T-helper 17 cell (primary cell): ENCODE data around the gene GFOD2. TPM values are rescaled to one million over a fixed set of nuclear protein-coding genes. Genes with fewer than 3 reads are reported as not detected.

Experiments used
- ATAC-seq: fragments of 150-1000 bp; cut with Tn5 transposase; 2 replicates; pipeline ENCODE4 v1.10.0; 2021; ENCODE audit warnings: mild to moderate bottlenecking, moderate library complexity
- DNase-seq, 3 donors: peaks; one replicate each; pipeline versions ENCODE4 v3.0.0 to v3.0.0-alpha.2; 2020 to 2021
- H3K9me3 ChIP-seq: one replicate; pipeline ENCODE4 v1.7.0; 2013; ENCODE audit warnings: low read length, mild to moderate bottlenecking; ENCODE audit not compliant: control insufficient read depth, poor library complexity, severe bottlenecking
- H3K27ac Mint-ChIP-seq: one replicate; pipeline ENCODE4 v1.8.0; 2022; ENCODE audit warnings: mild to moderate bottlenecking, moderate library complexity, mixed read lengths
- H3K27me3 Mint-ChIP-seq: one replicate; pipeline ENCODE4 v1.8.0; 2022; ENCODE audit warnings: mixed read lengths
- H3K36me3 Mint-ChIP-seq: one replicate; pipeline ENCODE4 v1.8.0; 2022; ENCODE audit warnings: low read depth, mixed read lengths
- H3K4me1 Mint-ChIP-seq: one replicate; pipeline ENCODE4 v1.8.0; 2022; ENCODE audit warnings: mild to moderate bottlenecking, mixed read lengths
- H3K4me3 Mint-ChIP-seq: one replicate; pipeline ENCODE4 v1.8.0; 2022; ENCODE audit warnings: mild to moderate bottlenecking, moderate library complexity, mixed read lengths
- total RNA-seq, 4 donors: library from RNA in 2 of 4; stranded (reverse) in 2 of 4; gene quantifications; one replicate each; pipeline ENCODE4 v1.2.3 and lab custom pipeline; 2022 to 2026

Gene GFOD2
- total RNA-seq, 2 donors from 2014 or later: 11.7 to 14.7 TPM

DNA sequence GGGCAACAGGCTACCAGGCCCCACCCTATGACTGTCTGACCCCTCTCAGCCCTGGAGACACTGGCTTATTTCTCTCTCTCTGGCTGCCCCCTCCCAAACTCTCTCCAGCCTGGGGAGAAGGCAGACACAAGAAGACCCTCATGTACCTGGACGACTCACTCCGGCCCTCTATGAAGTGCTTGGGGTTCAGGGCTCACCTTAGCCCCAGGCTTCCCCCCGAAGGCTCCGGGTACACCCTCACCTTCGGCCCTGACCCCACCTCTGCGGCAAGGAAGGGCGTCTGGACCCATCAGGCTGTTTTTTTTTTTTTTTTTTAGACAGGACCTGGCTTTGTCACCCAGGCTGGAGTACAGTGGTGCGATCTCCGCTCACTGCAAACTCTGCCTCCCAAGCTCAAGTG, 75.1 kb downstream of the GFOD2 start:
- no peaks in the 10 kb centered on the region for H3K9me3 ChIP-seq
- Mint-ChIP-seq H3K4me1 (peaks cover 9% of the 10 kb centered on the region), H3K4me3 (peak overlapping the region; percentile 67), H3K36me3 (no peaks in the 10 kb centered on the region), H3K27ac (peak overlapping the region; percentile 83), H3K27me3 (no peaks in the 10 kb centered on the region)
- no peak for DNase-seq
- no peak for ATAC-seq

- H3K4me3 Mint-ChIP-seq: no peak overlapping the region
- H3K36me3 Mint-ChIP-seq: no peaks in the 10 kb centered on the region
- no peak overlapping the region for H3K27ac Mint-ChIP-seq
- no peaks in the 10 kb centered on the region for H3K27me3 Mint-ChIP-seq
- peaks cover 7% of the 10 kb centered on the region for H3K4me1 Mint-ChIP-seq
- no peaks in the 10 kb centered on the region for H3K9me3 ChIP-seq
- DNase-seq (no peak), ATAC-seq (no peak)
Observed at GRCh38 chr16:67641779-67642708, 77.1 kb downstream of the GFOD2 start.

DNA sequence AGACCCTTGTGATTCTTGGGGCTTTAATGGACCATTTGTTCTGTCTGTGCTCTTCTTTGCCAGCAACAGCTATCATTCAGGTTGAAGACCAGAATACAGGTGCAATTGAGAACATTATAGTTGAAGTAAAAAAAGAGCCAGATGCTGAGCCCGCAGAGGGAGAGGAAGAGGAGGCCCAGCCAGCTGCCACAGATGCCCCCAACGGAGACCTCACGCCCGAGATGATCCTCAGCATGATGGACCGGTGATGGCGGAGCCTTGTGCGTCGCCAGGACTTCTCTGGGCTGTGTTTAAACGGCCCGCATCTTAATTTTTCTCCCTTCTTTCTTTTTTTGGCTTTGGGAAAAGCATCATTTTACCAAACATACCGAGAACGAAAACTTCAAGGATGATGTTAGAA, 81.5 kb downstream of the GFOD2 start:
- Mint-ChIP-seq H3K4me3 (no peak overlapping the region), H3K27me3 (no peaks in the 10 kb centered on the region), H3K36me3 (no peaks in the 10 kb centered on the region), H3K27ac (no peak overlapping the region), H3K4me1 (no peaks in the 10 kb centered on the region)
- ATAC-seq: no peak
- H3K9me3 ChIP-seq: no peaks in the 10 kb centered on the region
- DNase-seq: no peak

DNA sequence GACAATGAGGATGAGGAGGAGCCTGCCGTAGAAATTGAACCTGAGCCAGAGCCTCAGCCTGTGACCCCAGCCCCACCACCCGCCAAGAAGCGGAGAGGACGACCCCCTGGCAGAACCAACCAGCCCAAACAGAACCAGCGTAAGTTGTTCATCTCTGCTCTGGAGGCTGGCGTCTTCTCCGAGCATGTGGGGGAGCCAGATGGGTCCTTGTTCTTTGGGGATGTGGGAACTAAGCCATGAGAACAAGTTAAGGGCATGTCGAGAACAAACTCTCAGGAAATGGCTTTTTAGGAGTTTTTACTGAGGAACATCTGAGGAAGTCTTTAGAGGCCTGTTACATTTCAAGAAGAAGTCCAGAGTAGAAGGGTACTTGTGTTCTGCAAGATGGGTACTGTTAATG, 82.4 kb downstream of the GFOD2 start:
- no peaks in the 10 kb centered on the region for H3K36me3 Mint-ChIP-seq
- H3K27ac Mint-ChIP-seq: no peak overlapping the region
- H3K4me3 Mint-ChIP-seq: no peak overlapping the region
- H3K27me3 Mint-ChIP-seq: no peaks in the 10 kb centered on the region
- ATAC-seq (no peak), DNase-seq (no peak)
- H3K4me1 Mint-ChIP-seq: no peaks in the 10 kb centered on the region
- no peaks in the 10 kb centered on the region for H3K9me3 ChIP-seq

DNA sequence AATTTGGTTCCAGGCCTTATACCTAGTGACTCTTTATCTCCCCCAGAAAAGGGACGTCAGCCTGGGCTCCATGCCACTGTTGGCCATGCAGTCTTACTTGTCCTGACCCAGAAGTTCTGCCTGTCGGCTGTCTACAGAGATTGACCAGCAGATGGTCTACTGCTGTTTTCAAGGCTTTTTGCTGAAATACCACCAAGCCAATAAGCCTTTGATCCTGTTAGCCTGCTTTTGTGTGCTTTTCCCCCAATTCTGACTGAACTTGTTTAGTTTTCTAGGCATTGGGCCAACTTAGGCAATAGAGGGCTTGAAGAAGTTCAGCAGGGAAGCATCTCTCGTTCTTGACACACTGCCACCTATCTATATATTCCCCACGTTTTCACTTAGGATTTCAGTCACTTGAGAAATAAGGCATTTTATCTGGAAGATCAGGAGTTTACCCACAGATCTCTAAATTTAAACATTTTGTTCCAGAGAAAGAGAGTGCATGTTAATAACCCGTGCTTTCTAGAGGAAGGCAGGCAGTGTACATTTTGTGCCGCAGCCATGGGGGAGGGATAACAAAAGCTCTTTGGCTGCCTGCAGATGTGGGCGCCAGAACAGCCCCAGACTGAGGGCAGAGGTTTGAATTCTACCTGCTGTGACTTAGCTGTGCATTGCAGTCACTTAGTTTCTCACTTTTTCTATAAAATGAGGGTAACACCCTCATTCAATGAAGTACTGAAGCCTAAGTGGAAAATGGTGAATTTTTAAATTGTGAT, 86.5 kb downstream of the GFOD2 start:
- Mint-ChIP-seq H3K4me1 (peaks cover 5% of the 10 kb centered on the region), H3K27me3 (no peaks in the 10 kb centered on the region), H3K36me3 (peaks cover 8% of the 10 kb centered on the region), H3K27ac (no peak overlapping the region), H3K4me3 (no peak overlapping the region)
- DNase-seq: no peak
- no peaks in the 10 kb centered on the region for H3K9me3 ChIP-seq
- ATAC-seq: no peak

DNA sequence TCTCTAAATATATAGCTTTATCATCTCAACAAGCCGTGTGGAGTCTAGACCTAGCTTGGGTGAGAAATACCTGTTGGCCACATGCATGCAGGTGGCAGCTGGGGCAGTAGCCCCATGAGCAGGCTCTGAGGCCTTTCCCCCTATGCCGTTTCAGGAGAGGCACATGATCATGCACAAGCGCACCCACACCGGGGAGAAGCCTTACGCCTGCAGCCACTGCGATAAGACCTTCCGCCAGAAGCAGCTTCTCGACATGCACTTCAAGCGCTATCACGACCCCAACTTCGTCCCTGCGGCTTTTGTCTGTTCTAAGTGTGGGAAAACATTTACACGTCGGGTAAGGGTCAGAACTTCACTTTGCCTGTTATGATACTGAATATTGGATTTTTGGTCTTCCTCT, 90.9 kb downstream of the GFOD2 start:
- Mint-ChIP-seq H3K4me1 (peaks cover 9% of the 10 kb centered on the region), H3K4me3 (no peak overlapping the region), H3K27me3 (no peaks in the 10 kb centered on the region), H3K27ac (no peak overlapping the region), H3K36me3 (peaks cover 13% of the 10 kb centered on the region)
- H3K9me3 ChIP-seq: no peaks in the 10 kb centered on the region
- no peak for DNase-seq
- no peak for ATAC-seq

Other genes with a start within 250 kb of the GFOD2 start
- gene ATP6V0D1, start 238.2 kb downstream of the GFOD2 start, total RNA-seq: 10 to 100 TPM; 76.4 to 87.5 TPM
- gene AGRP, start 235.8 kb downstream of the GFOD2 start, total RNA-seq: not detected
- 10 to 100 TPM; 46.5 to 66.0 TPM for gene RIPOR1, start 190.5 kb downstream of the GFOD2 start, total RNA-seq
- 10 to 100 TPM; 48.5 to 57.8 TPM for gene CTCF, start 156.8 kb downstream of the GFOD2 start, total RNA-seq
- gene CARMIL2, start 74.2 kb downstream of the GFOD2 start, total RNA-seq: 100 to 1,000 TPM; 144 to 145 TPM
- gene ACD, start 59.1 kb downstream of the GFOD2 start, total RNA-seq: 10 to 100 TPM; 29.5 to 38.7 TPM
- gene PARD6A, start 58.4 kb downstream of the GFOD2 start, total RNA-seq: 1 to 10 TPM; 6.3 to 7.9 TPM
- 1 to 10 TPM; 6.1 to 6.8 TPM for gene ENKD1, start 52.6 kb downstream of the GFOD2 start, total RNA-seq
- gene C16orf86, start 52.5 kb downstream of the GFOD2 start, total RNA-seq: 1 to 10 TPM; 2.9 to 5.1 TPM
- 10 to 100 TPM; 29.8 to 30.4 TPM for gene RANBP10, start 87.2 kb upstream of the GFOD2 start, total RNA-seq
- gene TSNAXIP1, start 87.6 kb upstream of the GFOD2 start, total RNA-seq: under 1 TPM; 0.62 to 0.63 TPM
- gene THAP11, start 123.0 kb upstream of the GFOD2 start, total RNA-seq: 10 to 100 TPM; 31.2 to 33.1 TPM
- gene NUTF2, start 127.6 kb upstream of the GFOD2 start, total RNA-seq: 10 to 100 TPM; 46.6 to 66.8 TPM
- 10 to 100 TPM; 75.3 to 77.0 TPM for gene CENPT, start 128.4 kb upstream of the GFOD2 start, total RNA-seq
- 100 to 1,000 TPM in 1 of 2 donors, 10 to 100 TPM in 1; 99.0 to 105 TPM for gene EDC4, start 153.7 kb upstream of the GFOD2 start, total RNA-seq
- 1 to 10 TPM; 2.5 to 2.6 TPM for gene NRN1L, start 165.6 kb upstream of the GFOD2 start, total RNA-seq
- gene PSKH1, start 173.9 kb upstream of the GFOD2 start, total RNA-seq: 10 to 100 TPM; 14.5 to 15.5 TPM
- 1 to 10 TPM; 6.7 to 8.4 TPM for gene CTRL, start 212.5 kb upstream of the GFOD2 start, total RNA-seq
- 100 to 1,000 TPM in 1 of 2 donors, 10 to 100 TPM in 1; 93.7 to 119 TPM for gene PSMB10, start 217.5 kb upstream of the GFOD2 start, total RNA-seq
- 1 to 10 TPM; 4.6 to 5.7 TPM for gene LCAT, start 224.8 kb upstream of the GFOD2 start, total RNA-seq
- gene SLC12A4, start 249.3 kb upstream of the GFOD2 start, total RNA-seq: 10 to 100 TPM; 19.5 to 24.3 TPM